GM12891 (cell line): ENCODE data around the gene TBR1.

Source experiments
- POLR2A ChIP-seq: IDR thresholded peaks from 2 replicates; pipeline ENCODE4 v1.6.1; 2011; ENCODE audit warnings: low read depth, low read length, control low read depth
- TAF1 ChIP-seq: IDR thresholded peaks from 2 replicates; pipeline ENCODE4 v1.6.1; 2011; ENCODE audit warnings: low read depth, low read length, control low read depth

DNA sequence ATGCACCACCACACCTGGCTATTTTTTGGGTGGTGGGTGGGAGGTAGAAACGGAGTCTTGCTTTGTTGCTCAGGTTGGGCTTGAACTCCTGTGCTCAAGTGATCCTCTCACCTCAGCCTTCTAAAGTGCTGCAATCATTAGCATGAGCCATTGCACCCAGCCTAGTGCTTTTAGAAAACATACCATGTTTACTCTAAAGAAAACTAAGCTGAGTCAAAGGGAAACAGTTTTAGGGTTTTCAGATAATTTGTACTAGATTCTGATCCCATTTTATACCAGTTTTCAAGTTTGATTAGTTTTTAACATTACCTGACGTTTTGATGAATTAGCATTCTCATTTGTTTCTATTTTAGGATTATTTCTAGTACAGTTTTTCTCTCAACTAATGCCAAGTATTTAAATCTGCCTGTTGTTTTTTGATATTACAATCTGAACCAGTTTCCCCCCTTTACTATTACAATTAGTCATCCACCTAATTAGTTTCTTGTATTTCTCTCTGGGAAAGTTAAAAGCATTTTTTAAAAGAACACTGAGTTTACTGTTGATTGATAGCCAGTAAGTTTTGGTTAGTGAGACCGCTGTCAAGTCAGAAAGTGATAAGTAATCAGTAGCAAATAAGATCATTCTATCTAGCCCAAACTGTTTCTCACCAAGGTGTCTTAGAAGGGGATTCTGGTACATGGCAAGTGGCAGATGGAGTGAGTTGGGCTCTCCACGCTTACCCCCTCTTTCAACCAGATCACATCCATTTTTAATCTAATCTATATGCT is 24.2 kb upstream of the TBR1 start:
- TF ChIP-seq POLR2A = no peak
- TF ChIP-seq TAF1 = no peak
